ENCODE measurements around the gene STPG4.
"Not testable (repeated sequence)": the region's sequence is repeated elsewhere in the genome, so short reads cannot be mapped to it uniquely, and the experiment has no call there.

The STPG4 gene, protein sequence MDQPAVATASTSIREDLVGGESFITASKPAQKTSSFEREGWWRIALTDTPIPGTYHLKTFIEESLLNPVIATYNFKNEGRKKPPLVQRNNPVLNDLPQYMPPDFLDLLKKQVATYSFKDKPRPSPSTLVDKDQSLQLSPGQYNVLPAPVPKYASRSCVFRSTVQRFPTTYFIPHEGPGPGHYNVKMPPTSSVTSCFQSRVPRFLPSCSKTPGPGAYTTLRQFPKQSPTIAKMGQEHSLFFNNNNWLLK

DNA sequence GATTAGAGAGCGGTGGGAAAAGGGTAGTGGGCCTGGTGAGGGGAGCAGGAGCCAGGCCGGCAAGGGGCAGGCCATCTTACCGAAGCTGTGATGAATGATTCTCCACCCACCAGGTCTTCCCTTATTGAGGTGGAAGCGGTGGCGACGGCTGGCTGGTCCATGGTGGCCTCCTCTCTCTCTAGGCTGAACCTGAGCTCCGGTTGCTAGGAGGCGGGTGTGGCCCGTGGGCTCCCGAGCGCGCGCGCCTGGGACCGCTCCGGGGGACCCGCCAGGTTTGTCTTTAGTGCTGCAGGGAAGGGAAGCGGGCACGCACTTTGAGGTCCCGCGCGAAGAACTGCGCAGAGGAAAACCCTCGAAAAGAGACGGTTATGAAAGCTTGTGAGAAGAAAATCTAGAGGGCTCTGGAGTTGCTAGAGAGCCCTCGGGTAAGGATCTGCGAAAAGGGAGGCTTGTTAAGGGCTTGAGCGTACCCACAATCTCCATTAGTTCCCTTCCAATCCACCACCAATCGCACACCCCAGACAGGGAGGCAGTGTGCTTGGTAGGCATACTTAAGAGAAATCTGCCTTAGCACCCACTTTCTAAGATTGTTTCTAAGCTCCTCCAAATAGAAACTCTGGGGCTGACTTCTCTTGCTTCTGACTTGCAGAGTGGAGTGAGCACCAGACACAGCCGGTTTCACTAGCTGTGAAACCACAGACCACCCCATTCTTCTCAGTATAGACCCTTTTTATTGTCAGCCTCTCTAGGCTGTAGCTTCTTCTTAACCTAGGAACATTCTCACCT, at the start of gene STPG4:
Gene STPG4 (minus strand): TSS at position 218 of the 786 bp plus-strand sequence. CDS start 57 bp downstream, at position 161.
- no peak for DNase-seq (ENCODE audit: low spot score)

DNA sequence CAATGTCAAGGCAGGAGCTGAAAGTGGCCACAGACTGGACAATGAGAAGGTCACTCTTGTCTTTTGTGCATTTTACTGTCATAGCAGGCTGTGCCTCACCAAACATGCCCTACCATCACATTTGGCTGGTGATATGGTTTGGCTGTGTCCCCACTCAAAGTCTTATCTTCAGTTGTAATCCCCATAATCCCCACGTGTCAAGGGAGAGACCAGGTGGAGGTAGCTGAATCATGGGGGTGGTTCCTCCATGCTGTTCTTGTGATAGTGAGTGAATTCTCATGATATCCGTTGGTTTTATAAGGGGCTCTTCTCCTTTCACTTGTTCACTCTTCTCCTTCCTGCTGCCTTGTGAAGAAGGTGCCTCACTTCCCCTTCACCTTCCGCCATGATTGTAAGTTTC, 49.6 kb upstream of the STPG4 start:
- no peak for DNase-seq (ENCODE audit: low spot score)

DNA sequence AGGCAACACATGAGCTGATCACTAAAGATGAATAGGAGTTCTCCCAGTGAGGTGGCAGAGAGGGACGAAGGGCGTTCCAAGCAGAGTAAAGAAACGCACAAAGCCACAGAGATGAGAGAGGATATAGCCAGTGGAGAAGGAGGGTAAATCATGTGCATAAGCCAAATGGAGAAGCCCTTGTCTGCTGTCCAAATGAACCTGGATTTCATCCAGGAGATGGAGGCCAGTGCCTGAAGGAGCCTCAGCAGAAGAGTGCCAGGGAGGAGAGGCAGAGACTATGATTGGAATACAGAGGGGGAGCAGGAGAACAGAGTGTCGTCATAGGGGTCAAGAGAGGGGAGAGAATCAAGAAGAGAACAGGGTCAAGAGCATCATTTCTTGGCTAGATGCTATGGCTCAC, 48.9 kb upstream of the STPG4 start:
- DNase-seq (ENCODE audit: low spot score): no peak

DNA sequence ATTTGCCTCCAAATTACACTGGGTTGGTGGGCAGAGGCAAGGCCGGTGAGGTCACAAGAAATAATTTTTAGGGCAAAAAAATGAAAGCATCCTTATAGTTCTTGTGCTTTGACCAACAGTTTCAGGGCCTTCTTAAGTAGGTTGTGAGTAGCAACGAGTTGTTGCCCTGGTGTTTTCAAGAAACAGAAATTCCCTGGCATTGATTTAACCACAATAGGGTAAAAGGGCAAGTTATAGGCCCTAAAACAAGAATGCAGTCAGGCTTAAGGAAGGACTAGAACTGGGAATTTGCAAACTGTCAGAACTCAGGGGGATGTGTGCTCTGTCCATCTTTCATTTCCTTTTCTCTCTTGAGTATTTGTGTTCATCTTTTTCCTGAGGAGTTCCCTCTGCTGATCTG, 46.1 kb upstream of the STPG4 start:
- DNase-seq (ENCODE audit: low spot score): no peak

- DNase-seq (ENCODE audit: low spot score): no peak
Measured at GRCh38 chr2:47198985-47199451, 43.9 kb upstream of the STPG4 start.

- DNase-seq (ENCODE audit: low spot score): no peak
Measured at GRCh38 chr2:47196499-47196898, 41.4 kb upstream of the STPG4 start.

DNA sequence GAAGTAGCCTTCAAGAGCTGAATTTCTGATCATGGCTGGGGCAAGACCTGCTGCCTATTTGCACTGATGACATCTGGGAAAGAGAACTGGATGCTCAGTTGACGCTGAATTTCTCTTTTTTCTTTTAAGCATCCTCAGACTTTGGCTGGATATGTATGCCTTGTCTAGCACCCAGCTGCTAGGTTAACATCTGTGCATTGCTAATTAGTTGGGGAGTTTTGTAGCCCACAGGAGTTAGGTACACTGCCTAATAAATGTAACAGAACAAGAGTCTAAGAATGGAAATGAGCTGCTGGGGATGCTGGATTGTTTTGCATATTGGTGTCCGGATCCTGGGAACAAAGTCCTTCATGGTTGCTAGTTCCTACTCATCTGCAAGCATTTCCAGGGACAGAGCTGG, 40.9 kb upstream of the STPG4 start:
- DNase-seq (ENCODE audit: low spot score): no peak

- no peak for DNase-seq (ENCODE audit: low spot score)
Measured at GRCh38 chr2:47195148-47195547, 40.0 kb upstream of the STPG4 start.

DNA sequence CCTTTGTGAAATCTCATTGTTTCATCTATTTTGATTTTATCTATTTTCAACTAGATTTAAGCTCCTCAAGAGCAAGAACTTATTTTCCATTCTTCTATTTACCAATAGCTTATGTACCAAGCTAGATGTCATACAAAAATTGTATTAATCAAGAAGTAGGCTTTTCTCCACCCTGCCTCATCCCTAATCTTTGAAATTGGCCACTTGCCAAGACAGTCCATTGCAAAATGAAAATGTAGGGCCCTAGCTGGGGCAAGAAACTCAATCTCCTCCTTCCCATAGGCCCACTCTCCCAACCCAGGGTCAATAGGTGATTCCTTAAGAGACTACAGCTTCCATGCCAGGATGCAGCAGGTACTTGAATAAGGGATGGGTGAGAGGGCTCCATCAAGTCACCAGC, 39.3 kb upstream of the STPG4 start:
- DNase-seq (ENCODE audit: low spot score): no peak

- DNase-seq (ENCODE audit: low spot score): no peak
Measured at GRCh38 chr2:47193607-47194006, 38.5 kb upstream of the STPG4 start.

DNA sequence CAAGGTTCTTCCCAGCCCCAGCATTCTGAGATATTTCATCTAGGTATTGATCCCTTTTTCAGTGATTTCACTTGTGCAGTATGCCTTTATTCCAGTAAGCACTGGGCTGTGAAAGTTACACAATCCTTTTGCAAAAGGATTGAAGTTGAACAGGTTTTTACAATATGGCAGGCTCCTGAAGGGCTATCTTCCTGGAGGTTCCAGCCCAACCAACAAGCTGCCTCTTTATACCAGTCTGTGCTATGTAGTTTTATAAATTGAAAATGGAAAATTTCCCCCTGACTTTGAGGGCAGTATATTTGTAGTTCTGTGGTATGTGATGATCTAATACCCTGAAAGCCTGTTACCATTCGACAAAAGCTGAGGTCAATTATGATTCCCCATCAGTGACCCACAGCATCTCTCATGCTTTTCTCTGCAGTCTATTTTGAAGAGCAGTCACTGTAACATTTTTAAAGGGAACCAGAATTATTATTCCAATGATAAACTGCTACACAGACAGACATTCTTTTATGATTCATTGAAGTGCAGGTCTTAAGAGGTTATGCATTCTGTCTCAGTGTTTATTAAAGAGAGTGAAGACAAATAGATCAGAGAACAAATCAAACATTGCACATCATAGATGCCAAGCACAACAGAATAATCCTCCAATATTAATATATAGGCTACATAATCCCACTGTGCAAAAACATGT, 35.2 kb upstream of the STPG4 start:
- DNase-seq (ENCODE audit: low spot score): no peak

- no peak for DNase-seq (ENCODE audit: low spot score)
Measured at GRCh38 chr2:47189635-47190034, 34.5 kb upstream of the STPG4 start.

GRCh38 chr2:47187069-47187468, 32.0 kb upstream of the STPG4 start:
- no peak for DNase-seq (ENCODE audit: low spot score)

DNA sequence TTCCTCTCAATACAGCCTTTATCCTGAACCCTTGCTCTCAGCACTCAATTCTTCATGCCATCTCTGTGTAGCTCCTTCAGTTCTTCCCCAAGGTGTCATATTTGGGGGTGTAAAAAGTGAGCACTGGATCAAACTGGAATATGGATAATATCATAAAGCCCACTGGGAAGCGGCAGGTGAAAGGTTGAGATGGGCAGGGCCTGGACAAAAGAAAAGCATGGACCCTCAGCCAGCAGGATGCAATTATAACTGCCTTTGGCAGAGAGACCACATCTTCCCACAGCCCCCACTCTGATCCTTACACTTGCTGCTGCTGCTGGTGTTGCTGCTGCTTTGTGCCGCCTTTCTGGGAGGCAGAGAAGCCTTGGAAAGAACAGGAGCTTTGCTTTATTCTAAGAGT, 31.2 kb upstream of the STPG4 start:
- no peak for DNase-seq (ENCODE audit: low spot score)

DNA sequence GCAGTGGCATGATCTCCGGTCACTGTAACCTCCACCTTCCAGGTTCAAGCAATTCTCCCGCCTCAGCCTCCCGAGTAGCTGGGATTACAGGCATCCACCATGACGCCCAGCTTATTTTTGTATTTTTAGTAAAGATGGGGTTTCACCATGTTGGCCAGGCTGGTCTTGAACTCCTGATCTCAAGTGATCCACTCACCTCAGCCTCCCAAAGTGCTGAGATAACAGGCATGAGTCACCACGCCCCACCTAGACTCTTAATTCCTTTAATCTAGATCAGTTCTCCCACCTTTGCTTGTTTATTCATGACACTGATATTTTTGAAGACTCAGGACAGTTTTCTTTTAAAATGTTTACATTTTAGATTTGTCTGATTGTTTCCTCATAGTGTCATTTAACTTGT, 30.0 kb upstream of the STPG4 start:
- DNase-seq (ENCODE audit: low spot score): not testable (repeated sequence)

GRCh38 chr2:47181176-47181575, 26.1 kb upstream of the STPG4 start:
- DNase-seq (ENCODE audit: low spot score): no peak

DNA sequence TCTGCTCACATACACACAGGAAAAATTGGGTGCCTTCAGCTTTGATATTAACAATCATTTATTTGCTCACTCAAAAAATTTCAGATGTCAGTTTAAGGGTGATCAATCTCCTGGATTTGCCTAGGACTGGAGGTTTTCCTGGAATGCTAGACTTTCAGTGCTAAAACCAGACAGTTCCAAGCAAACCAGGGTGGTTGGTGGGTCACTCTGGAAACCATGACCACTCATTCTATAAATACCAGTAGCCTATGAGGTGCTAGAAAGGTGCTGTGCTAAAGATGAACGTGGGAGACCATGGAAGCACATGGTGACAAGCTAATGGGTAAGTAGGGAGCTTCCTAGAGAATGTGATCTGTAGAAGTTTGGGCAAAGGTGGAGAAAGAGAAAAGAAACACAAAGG, 25.4 kb upstream of the STPG4 start:
- no peak for DNase-seq (ENCODE audit: low spot score)

GRCh38 chr2:47179388-47179787, 24.3 kb upstream of the STPG4 start:
- no peak for DNase-seq (ENCODE audit: low spot score)

DNA sequence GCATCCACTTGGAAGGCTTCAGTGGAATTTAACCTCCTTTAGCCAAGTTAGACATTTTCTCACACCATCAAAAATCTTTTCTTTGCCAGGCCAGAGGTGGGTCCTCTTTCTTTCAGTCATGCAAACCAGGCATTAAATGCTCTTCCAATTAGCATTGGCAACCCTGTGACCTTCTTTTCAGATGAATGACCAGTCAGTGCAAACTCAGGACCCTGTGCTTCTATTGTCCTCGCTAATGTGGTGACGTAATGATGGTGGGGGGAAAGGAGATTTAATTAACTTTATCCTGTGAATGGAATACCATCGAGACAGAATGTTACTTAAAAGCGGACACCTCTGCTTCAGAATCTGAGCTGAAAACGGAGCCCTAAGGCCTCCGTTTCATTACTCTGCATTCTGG, 23.2 kb upstream of the STPG4 start:
- no peak for DNase-seq (ENCODE audit: low spot score)

DNA sequence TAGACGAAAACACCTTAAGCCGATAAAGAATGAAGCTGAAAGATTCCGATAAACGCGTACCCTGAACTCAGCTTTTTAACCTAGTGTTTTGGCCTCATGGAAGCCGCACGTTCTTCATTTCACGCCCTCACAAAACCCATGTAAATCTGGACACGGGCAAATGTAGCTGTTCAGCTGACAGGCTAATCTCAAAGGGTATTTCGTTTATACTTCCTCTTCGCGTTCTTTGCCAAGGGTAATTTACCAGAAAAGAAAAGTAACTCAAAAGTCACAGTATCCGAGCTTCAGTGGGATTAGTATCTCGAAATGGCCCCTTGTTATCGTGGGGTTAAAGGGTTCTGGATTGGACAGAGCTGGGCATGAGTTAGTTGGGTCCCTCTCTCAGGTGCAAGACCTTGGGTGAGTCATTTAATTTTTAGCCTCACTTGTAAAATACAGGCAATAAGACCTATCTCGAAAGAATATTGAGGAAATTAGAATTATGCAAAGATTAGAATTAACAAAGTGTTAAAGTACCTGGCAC, 22.0 kb upstream of the STPG4 start:
- DNase-seq (ENCODE audit: low spot score): no peak

DNA sequence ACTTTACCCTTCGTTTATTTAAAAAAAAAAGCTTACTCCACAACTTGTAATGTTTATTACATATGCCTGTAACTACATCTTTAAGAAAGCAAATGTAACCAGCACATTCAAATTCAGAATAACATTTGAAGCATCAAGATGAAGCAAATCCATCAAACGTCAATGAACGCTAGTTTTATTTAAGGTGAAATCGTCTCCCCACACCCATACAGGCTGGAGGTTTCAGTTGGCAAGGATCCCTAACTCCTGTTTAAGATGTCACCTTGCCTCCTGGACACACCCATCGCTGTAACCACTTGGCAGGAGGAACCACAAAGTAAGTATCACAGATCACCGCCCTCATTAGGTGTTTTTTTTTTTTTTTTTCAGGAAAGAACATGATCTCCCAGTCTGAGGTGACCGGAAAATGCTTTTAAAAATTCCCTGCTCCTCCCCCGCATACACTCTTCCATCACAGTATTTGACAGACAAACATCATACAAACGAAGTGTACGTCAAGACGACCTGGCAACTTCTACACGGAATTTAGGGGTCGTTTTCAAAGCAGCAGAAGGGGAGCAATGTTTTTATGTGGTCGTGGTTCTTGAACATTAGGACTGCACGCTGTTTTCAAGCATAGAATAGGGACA, 19.7 kb upstream of the STPG4 start:
- no peak for DNase-seq (ENCODE audit: low spot score)

DNA sequence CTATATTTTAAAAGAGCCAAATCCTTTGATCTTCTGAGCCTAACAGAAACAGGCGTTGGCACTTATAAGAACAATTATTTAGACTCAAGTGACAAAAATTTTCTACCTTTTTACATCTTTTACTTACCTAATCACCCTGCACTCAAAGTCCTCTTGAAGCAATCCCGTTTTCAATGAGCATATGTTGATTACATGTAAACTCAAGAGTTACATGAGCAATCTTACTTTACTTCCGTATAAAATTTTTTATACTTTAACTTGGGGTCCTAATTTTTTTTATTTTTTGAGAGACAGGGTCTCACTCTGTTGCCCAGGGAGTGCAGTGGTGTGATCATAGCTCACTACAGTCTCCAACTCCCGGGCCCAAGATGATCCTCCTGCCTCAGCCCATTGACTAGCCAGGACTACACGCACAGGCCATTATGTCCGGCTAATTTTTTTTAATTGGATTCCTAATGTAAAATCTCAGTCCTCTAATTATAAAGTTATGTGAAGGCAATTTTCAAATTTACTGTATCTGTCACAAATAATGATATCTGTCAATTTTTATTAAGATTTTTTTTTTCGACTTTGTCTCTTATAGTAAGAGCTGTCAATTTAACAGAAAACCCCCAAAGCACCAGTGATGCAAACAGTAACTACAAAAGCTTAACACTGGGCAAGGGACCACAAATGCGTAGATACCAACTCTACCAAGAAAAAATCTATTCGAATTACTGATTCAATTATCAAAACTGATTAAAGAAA, 19.1 kb upstream of the STPG4 start:
- DNase-seq (ENCODE audit: low spot score): no peak

Measured in ecto neural progenitor cell (in vitro differentiated cells).